Astrocyte (in vitro differentiated cells and primary cell): ENCODE data around the gene PRIMA1. TPM values are rescaled to one million over a fixed set of nuclear protein-coding genes. Genes with fewer than 3 reads are reported as not detected.

ENCODE experiments used
- DNase-seq: peaks from one replicate; pipeline ENCODE4 v3.0.0-alpha.2; 2010; ENCODE audit warnings: low read depth
- FAIRE-seq: peaks from 2 replicates; lab custom pipeline; 2011; peaks lifted over from hg19 to GRCh38; lab: Jason Lieb, UNC
- H2AFZ ChIP-seq: 2 replicates; pipeline ENCODE4 v1.6.0; 2012; ENCODE audit warnings: low read depth, low read length, inconsistent platforms
- H3K27ac ChIP-seq: 2 replicates; pipeline ENCODE4 v1.5.1; 2011; ENCODE audit warnings: low read depth, low read length, inconsistent platforms
- H3K27me3 ChIP-seq: 2 replicates; pipeline ENCODE4 v1.6.0; 2011; ENCODE audit warnings: low read length, inconsistent platforms; ENCODE audit not compliant: insufficient read depth
- H3K36me3 ChIP-seq: 2 replicates; pipeline ENCODE4 v1.5.1; 2011; ENCODE audit warnings: low read length, inconsistent platforms; ENCODE audit not compliant: insufficient read depth
- H3K4me1 ChIP-seq: 2 replicates; pipeline ENCODE4 v1.5.1; 2011; ENCODE audit warnings: low read length, inconsistent platforms; ENCODE audit not compliant: insufficient read depth
- H3K4me2 ChIP-seq: 2 replicates; pipeline ENCODE4 v1.6.0; 2012; ENCODE audit warnings: low read length, inconsistent platforms
- H3K4me3 ChIP-seq: 2 replicates; pipeline ENCODE4 v1.5.1; 2011; ENCODE audit warnings: low read depth, mild to moderate bottlenecking, low read length, inconsistent platforms; ENCODE audit not compliant: insufficient read depth
- H3K79me2 ChIP-seq: 2 replicates; pipeline ENCODE4 v1.6.0; 2012; ENCODE audit warnings: mild to moderate bottlenecking, low read length, inconsistent platforms; ENCODE audit not compliant: insufficient read depth
- H3K9ac ChIP-seq: 2 replicates; pipeline ENCODE4 v1.6.0; 2012; ENCODE audit warnings: mild to moderate bottlenecking, low read length, inconsistent platforms
- H3K9me3 ChIP-seq: 2 replicates; pipeline ENCODE4 v1.5.1; 2012; ENCODE audit warnings: low read depth, mild to moderate bottlenecking, low read length, inconsistent platforms; ENCODE audit not compliant: insufficient read depth
- H4K20me1 ChIP-seq: 2 replicates; pipeline ENCODE4 v1.6.0; 2012; ENCODE audit warnings: low read length, inconsistent platforms; ENCODE audit not compliant: insufficient read depth
- H3K27ac Mint-ChIP-seq: one replicate; pipeline ENCODE4 v1.8.0; 2021; ENCODE audit warnings: mild to moderate bottlenecking, mixed read lengths; ENCODE audit not compliant: unreplicated experiment
- H3K27me3 Mint-ChIP-seq: one replicate; pipeline ENCODE4 v1.8.0; 2021; ENCODE audit warnings: low read depth, mixed read lengths; ENCODE audit not compliant: unreplicated experiment
- H3K36me3 Mint-ChIP-seq: one replicate; pipeline ENCODE4 v1.8.0; 2021; ENCODE audit warnings: low read depth, mixed read lengths; ENCODE audit not compliant: unreplicated experiment
- H3K4me1 Mint-ChIP-seq: one replicate; pipeline ENCODE4 v1.8.0; 2021; ENCODE audit warnings: low read depth, mixed read lengths; ENCODE audit not compliant: unreplicated experiment
- H3K4me3 Mint-ChIP-seq: one replicate; pipeline ENCODE4 v1.8.0; 2021; ENCODE audit warnings: mild to moderate bottlenecking, moderate library complexity, mixed read lengths; ENCODE audit not compliant: unreplicated experiment
- H3K9me3 Mint-ChIP-seq: one replicate; pipeline ENCODE4 v1.8.0; 2021; ENCODE audit warnings: mild to moderate bottlenecking, mixed read lengths; ENCODE audit not compliant: unreplicated experiment
- EZH2 ChIP-seq: IDR thresholded peaks from 2 replicates; pipeline ENCODE4 v1.6.1; 2012; ENCODE audit warnings: mild to moderate bottlenecking, low read length, inconsistent platforms; ENCODE audit not compliant: insufficient read depth
- total RNA-seq: library from RNA; stranded (reverse); gene quantifications from 2 replicates; pipeline ENCODE4 v1.2.1, GENCODE V29; 2021
- TF ChIP-seq, protein P1 (sequence below): IDR thresholded peaks from 2 replicates; pipeline ENCODE4 v1.5.1; 2011; ENCODE audit warnings: low read depth, mild to moderate bottlenecking, inconsistent platforms, low read length, moderate library complexity; ENCODE audit not compliant: insufficient read depth

The PRIMA1 gene
- total RNA-seq, 1 donor from 2014 or later, result not detected

DNA sequence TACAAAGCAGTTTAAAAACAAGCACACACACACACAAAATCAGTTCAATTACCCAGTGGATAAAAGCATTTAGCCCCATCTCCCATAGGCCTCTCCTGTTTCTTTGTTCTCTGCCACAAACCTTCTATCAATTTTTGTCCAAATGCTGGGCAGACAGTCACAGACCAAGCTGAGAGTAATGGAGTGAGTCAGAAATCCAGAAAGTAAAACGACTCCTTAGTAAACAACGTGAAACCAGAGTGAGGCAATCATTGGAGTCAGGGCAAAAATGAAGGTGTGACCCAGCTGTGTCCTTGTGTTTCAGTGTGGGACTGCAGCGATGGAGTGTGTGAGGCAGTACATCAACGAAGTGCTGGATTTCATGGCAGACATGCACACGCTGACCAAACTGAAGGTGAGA, 102.0 kb downstream of the PRIMA1 start:
- H3K4me3 Mint-ChIP-seq, result no peak overlapping the region
- no peak for TF ChIP-seq EZH2
- TF ChIP-seq, protein P1, sequence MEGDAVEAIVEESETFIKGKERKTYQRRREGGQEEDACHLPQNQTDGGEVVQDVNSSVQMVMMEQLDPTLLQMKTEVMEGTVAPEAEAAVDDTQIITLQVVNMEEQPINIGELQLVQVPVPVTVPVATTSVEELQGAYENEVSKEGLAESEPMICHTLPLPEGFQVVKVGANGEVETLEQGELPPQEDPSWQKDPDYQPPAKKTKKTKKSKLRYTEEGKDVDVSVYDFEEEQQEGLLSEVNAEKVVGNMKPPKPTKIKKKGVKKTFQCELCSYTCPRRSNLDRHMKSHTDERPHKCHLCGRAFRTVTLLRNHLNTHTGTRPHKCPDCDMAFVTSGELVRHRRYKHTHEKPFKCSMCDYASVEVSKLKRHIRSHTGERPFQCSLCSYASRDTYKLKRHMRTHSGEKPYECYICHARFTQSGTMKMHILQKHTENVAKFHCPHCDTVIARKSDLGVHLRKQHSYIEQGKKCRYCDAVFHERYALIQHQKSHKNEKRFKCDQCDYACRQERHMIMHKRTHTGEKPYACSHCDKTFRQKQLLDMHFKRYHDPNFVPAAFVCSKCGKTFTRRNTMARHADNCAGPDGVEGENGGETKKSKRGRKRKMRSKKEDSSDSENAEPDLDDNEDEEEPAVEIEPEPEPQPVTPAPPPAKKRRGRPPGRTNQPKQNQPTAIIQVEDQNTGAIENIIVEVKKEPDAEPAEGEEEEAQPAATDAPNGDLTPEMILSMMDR, result no peak

DNA sequence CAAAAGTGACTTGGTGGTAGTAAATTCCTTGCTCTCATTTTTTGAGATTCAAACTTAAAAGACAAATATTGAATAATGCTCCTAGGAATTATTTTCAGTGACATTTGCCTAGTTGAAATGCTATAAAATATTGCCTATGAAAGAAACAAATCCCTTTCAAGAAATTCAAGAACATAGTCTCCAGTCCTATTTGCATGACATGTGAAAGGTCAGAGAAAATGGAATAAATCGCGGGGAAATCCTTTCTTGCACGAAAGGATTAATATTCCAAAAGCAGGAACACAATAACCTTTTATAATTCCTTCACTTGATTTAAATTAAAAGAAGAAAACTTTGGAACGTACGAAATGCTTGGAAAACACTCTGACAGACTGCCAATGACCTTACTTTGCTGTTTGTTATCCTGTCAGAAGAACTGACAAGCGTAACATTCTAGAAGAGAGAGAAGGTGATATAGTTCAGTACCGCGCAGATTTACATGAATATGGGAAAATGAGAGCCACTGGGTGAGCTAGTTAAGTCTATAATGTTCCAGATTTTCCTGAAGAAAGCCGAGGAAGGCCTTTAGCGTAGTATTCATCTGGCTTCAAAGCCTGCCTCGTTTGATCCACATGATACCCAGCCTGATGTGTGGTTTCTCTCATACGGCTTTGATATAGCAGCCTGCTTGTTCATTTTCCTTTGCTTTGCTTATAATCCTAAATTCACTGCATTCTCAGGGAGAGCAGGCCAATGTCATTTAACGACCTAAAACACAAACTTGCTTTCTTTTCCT, 103.0 kb downstream of the PRIMA1 start:
- DNase-seq (no peak), FAIRE-seq (no peak)
- H3K79me2 ChIP-seq, result no peaks in the 10 kb centered on the region
- Mint-ChIP-seq H3K4me1 (no peaks in the 10 kb centered on the region), H3K27ac (no peak overlapping the region), H3K36me3 (no peaks in the 10 kb centered on the region), H3K27me3 (peaks cover 27% of the 10 kb centered on the region), H3K4me3 (no peak overlapping the region), H3K9me3 (peaks cover 1% of the 10 kb centered on the region)
- no peak overlapping the region for H3K4me3 ChIP-seq
- no peaks in the 10 kb centered on the region for H3K9me3 ChIP-seq
- H3K9ac ChIP-seq, result no peak overlapping the region
- H4K20me1 ChIP-seq, result no peaks in the 10 kb centered on the region
- H3K4me2 ChIP-seq, result no peak overlapping the region
- no peaks in the 10 kb centered on the region for H3K27me3 ChIP-seq
- H3K36me3 ChIP-seq, result no peaks in the 10 kb centered on the region
- TF ChIP-seq, protein P1, result no peak
- TF ChIP-seq EZH2, result no peak
- no peak overlapping the region for H2AFZ ChIP-seq
- H3K27ac ChIP-seq, result no peak overlapping the region
- no peaks in the 10 kb centered on the region for H3K4me1 ChIP-seq

More for the DNA sequence above, 102.0 kb downstream of the PRIMA1 start:
- peaks cover 27% of the 10 kb centered on the region for H3K27me3 Mint-ChIP-seq
- Histone ChIP-seq H3K9ac (no peak overlapping the region), H3K4me2 (no peak overlapping the region), H3K79me2 (no peaks in the 10 kb centered on the region), H3K27ac (no peak overlapping the region), H3K27me3 (no peaks in the 10 kb centered on the region), H2AFZ (no peak overlapping the region), H3K9me3 (no peaks in the 10 kb centered on the region), H3K4me3 (no peak overlapping the region), H3K36me3 (no peaks in the 10 kb centered on the region), H3K4me1 (no peaks in the 10 kb centered on the region), H4K20me1 (no peaks in the 10 kb centered on the region)
- H3K27ac Mint-ChIP-seq, result no peak overlapping the region
- peaks cover 1% of the 10 kb centered on the region for H3K9me3 Mint-ChIP-seq
- no peaks in the 10 kb centered on the region for H3K36me3 Mint-ChIP-seq
- DNase-seq, result no peak
- no peaks in the 10 kb centered on the region for H3K4me1 Mint-ChIP-seq
- FAIRE-seq, result no peak

- Histone ChIP-seq H3K36me3 (no peaks in the 10 kb centered on the region), H4K20me1 (no peaks in the 10 kb centered on the region), H3K79me2 (no peaks in the 10 kb centered on the region), H3K9ac (no peak overlapping the region), H3K4me2 (no peak overlapping the region), H3K9me3 (no peaks in the 10 kb centered on the region), H3K4me3 (no peak overlapping the region), H3K27ac (no peak overlapping the region), H2AFZ (no peak overlapping the region), H3K4me1 (no peaks in the 10 kb centered on the region), H3K27me3 (no peaks in the 10 kb centered on the region)
- Mint-ChIP-seq H3K36me3 (no peaks in the 10 kb centered on the region), H3K9me3 (no peaks in the 10 kb centered on the region), H3K27me3 (peaks cover 17% of the 10 kb centered on the region), H3K4me3 (no peak overlapping the region), H3K4me1 (no peaks in the 10 kb centered on the region), H3K27ac (no peak overlapping the region)
- no peak for FAIRE-seq
- TF ChIP-seq EZH2, result no peak
- TF ChIP-seq, protein P1, result no peak
- DNase-seq, result no peak
These were observed 105.1 kb downstream of the PRIMA1 start for GRCh38 chr14:93683226-93683625.
